Medulla oblongata (tissue), 1 donor: ENCODE results near the gene SYNGR1.

Experiments used
- DNase-seq: peaks from one replicate; pipeline ENCODE4 v3.0.0-alpha.2; 2015; ENCODE audit errors: extremely low spot score

The SYNGR1 gene

DNA sequence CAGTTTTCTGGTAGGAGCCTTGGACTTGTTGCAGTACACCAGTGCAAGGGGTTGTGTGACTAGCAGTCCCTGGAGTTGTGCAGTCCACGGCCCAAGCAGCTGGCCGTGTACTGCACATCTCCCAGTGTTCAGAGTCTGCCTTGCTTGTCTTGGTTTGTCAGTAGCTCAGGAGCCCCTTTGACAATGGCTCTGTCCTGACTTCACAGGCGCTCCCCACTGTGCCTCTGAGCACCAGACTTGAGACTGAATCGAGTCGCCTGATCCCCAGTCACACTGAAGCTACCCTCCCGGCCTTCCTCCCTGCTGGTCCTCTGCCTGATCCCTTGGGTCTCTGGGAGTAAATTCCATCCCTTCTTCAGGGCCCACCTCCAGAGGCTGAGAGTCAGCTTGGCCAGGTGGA is 19.4 kb downstream of the SYNGR1 start:
- DNase-seq = no peak

DNA sequence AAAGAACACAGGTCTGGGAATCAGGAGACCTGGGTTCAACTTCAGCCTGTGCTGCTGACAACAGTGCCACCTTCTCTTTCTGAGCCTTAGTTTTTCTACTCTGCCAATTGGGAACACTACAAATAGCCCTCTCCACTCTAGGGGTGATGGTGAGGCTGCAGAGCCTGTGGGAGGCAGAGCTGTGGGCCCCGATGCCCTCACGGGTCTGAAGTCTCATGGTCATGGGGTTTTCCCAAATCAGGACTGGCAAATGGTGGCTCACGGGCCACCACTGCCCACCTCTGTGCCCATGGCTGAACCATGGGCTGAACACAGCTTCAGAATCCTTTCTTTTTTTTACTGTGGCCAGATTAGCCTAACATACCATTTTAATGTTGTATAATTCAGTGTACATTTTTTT is 19.8 kb downstream of the SYNGR1 start:
- no peak for DNase-seq

- DNase-seq = no peak
Measured at GRCh38 chr22:39371732-39372131, 21.9 kb downstream of the SYNGR1 start.

DNA sequence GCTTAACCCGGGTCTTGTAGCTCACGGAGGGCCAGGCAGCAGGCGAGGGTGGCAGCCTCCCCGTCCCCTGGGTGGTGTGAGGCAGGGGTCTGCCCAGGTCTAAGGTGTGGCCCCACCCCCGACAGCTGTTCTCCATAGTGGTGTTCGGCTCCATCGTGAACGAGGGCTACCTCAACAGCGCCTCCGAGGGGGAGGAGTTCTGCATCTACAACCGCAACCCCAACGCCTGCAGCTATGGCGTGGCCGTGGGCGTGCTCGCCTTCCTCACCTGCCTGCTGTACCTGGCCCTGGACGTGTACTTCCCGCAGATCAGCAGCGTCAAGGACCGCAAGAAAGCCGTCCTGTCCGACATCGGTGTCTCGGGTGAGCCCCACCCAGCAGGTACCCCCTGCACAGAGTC is 24.4 kb downstream of the SYNGR1 start:
- DNase-seq = no peak

GRCh38 chr22:39374801-39375200 is 25.0 kb downstream of the SYNGR1 start:
- DNase-seq = no peak

- DNase-seq = no peak
Measured at GRCh38 chr22:39375646-39376045, 25.9 kb downstream of the SYNGR1 start.

GRCh38 chr22:39379756-39380730 is 30.3 kb downstream of the SYNGR1 start:
- DNase-seq = no peak

GRCh38 chr22:39381009-39381755 is 31.4 kb downstream of the SYNGR1 start:
- no peak for DNase-seq

DNA sequence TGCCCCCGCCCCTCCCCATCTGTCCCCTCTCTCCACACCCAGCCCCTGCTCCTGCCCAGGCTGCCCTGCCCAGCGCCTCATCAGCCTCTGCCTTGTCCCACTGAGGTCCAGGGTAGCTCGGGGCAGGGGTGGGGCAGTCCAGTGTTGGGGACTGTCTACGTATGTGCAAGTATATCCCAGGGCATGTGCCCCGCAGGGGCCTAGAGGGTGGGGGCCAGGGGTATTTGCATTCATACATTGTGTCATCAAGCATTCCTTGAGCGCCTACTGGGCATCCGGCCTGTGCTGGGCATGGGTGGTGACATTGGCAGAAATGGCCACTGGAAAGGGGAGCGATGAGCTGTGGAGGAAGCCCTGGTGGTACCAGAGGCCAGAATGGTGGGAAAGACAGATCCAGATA is 32.1 kb downstream of the SYNGR1 start:
- DNase-seq = no peak

- no peak for DNase-seq
Measured at GRCh38 chr22:39382410-39382809, 32.6 kb downstream of the SYNGR1 start.

DNA sequence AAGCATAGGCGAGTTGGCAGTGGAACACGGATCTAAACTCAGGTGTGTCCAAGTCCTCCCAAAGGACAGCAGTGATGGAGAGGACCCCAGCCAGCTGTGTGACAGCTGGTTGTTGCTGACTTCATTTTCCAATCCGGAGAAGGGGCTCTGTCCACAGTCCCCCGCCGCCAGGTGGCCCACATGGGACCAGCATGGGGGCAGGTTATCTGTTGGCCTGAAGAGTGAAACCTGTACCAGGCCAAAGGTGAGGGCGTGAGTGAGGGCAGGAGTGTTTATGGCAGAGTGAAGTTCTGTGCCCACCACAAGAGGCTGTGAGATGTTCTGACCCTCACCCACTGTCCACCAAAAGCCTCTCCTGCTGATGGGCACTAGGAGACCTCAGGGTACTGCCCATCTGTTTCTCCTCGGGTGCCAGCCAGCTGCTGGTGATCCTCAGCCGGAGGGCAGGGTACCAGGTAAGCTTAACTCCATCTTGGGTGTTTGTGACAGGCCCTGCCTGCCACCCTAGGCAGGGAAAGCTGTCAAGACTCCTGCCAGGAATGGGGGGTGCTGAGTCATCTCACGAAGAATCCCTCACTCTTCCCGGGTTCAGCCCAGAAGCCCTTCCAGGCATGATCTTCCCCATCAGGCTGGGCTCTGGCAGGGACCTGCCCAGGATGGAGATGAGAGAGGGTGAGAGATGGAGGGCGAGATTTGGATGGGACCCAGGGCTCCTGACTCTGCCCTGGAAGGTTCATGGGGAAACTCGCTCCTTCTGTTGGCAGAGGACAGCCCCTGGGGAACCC is 34.2 kb downstream of the SYNGR1 start:
- no peak for DNase-seq

DNA sequence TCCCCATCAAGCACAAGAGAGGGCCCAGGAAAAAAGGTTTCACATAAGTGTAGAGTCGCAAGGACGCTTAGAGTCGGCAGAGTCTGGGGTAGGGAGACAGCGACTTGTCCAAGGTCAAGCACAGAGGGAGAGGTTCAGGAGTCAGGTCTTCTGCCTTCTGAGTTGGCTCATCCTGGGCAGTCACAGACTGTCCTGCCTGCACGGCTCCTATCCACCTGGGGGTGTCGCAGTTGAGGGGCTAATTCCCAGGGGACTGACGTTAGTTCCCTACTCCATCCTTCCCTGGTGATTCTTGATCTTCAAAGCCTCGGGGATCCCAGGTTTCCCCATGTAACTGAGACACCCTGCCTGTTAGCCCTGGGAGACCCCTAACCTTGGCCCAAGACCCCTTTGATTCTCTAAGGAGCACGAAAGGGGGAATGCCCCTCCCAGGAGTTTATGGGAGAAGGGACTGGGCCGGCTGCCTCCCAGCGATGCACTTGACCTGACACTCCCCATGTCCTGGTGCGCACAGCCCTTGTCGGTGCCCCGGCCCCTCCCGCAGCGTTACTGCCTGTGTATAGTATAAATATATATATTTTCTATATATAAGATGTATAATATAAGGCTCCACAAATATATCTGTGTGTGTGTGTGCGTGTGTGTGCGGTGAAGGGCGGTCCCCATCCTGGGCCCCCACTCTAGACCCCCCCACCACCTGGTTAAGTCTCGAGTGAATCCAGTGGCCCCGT is 35.1 kb downstream of the SYNGR1 start:
- no peak for DNase-seq

DNA sequence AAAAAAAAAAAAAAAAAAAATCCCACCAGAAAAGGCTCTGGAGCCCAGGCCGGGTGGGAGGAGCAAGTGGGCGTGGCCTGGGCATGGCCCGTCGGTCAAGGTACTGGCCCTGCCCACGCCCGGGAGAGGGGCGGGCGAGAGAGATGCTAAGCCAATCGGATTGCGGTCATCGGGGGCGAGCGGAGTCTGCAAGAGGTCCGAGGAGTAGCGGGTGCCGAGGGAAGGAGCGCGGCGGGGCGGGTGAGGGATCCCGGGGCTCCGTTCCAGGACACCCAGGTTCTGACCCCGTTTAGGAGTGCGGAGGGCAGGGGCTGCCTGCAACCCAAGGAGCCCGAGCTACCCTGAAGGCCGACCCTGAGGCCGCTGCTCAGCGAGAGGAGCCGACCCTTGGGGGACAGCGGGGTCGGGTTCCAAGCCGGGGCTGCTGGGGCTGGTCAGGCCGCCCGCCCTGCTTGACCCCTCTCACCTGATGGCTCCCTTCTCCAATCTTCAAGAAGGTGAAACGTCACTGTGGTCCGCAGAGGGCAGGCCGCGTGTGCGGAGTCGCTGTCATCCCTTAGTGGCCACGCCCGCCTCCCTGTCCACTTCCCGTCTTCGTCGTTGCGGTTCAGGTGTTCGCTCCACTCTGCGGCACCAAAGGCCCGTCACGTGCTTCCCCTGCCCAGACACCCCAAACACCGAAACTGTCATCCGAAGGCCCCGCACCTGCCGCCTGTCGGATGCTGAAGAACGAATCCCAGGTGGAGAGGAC is 38.6 kb downstream of the SYNGR1 start:
- DNase-seq = peak; percentile 79

DNA sequence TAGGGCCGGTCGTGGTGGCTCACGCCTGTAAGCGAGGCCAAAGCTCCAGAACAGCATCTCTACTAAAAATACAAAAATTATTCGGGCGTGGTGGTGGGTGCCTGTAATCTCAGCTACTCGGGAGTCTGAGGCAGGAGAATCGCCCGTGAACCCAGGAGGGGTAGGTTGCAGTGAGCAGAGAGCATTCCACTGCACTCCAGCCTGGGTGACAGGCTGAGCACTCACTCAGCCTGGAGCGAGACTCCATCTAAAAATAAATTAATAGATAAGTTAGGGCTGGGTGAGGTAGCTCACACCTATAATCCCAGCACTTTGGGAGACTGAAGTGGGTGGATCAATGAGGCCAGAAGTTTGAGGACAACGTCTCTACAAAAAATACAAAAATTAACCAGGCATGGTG is 39.6 kb downstream of the SYNGR1 start:
- no peak for DNase-seq

GRCh38 chr22:39392341-39392948 is 42.7 kb downstream of the SYNGR1 start:
- no peak for DNase-seq

- no peak for DNase-seq
Measured at GRCh38 chr22:39395936-39396796, 46.4 kb downstream of the SYNGR1 start.

DNA sequence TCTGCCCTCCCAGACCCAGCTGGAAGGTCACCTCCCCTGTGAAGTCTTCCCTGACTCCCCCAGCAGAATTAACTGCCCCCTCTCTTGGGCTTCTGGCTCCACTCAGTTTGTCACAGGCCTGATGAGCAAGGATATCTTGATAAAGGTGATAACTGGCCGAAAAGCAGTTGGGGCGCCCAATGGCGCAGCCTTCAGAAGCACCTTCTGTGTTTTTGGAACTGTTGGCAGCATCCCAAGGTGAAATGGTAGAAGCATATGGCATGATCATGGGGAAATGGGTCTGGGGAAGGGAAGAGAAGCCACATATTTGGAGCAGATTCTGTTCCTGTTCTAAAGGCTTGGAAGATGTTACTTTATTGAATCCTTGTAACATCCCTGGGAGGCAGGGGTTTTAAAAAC is 47.0 kb downstream of the SYNGR1 start:
- DNase-seq = no peak

GRCh38 chr22:39401301-39401631 is 51.5 kb downstream of the SYNGR1 start:
- no peak for DNase-seq

DNA sequence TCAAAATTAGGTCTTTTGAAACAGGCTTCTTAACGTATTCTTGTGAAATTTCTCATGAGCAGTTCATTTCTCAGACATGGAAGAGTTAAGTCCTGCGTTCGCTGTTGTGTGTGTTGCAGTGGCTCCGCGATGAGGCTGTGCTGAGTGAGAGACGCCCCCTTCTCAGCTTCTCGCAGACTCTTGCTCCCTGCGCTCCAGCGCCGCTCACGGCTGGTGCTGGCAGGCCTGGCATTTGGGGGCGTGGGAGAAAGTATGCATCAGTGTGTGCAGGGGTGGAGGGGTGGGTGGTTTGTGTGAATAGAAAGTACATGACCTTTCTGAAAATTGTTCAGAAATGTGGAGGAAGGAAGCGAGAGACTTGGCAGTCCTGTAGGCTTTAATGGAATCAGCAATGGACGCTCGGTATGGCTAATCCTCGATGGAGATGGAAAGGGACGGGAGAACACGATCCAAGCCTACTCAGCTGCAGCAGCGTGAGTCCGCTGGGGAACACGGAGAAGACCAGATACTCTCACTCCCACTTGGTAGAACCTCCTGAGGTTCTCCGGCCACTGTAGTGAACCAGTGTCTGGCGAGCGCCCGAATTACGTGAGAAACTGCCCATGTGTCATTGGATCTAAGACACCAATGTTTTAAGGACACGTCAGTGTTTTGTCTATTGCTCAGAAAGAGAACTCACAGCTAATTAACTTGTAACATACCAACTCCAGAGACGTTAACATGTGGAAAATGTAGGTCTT is 55.7 kb downstream of the SYNGR1 start:
- peak; percentile 76 for DNase-seq
